IMR-90 (cell line): ENCODE data around the gene CNTN4. TPM values are rescaled to one million over a fixed set of nuclear protein-coding genes. Genes with fewer than 3 reads are reported as not detected.

Experiments used
- ATAC-seq: fragments of 200-7000 bp; cut with Tn5 transposase; 2 replicates; pipeline ENCODE4 v1.9.1; 2020; ENCODE audit warnings: low read depth, mild to moderate bottlenecking, moderate library complexity
- BruUV-seq: library from RNA; stranded (reverse); fragments of 400-500 nt; replicated peaks from 2 replicates; lab custom pipeline; 2021; lab: Mats Ljungman, UMichigan
- CTCF ChIA-PET: fragments of 300-600 bp; formaldehyde crosslinking; extraction: SDS; loops from one replicate; lab custom pipeline; 2021; ENCODE audit warnings: antibody characterized with exemption; lab: Yijun Ruan, JAX
- POLR2A ChIA-PET: fragments of 300-600 bp; sonication (Branson Sonifier 250); formaldehyde crosslinking; loops from one replicate; lab custom pipeline; 2022; ENCODE audit warnings: antibody characterized with exemption; ENCODE audit not compliant: unreplicated experiment; lab: Charles Lee
- DNase-seq: peaks from one replicate; pipeline ENCODE4 v3.0.0; 2013
- H2AFZ ChIP-seq: replicated peaks from 2 replicates; pipeline ENCODE3; 2013; ENCODE audit warnings: low read length, mild to moderate bottlenecking; ENCODE audit not compliant: poor library complexity
- H2AK5ac ChIP-seq: 2 replicates; pipeline ENCODE4 v1.6.1; 2013; ENCODE audit warnings: low read depth, low read length, inconsistent platforms
- H2AK9ac ChIP-seq: replicated peaks from 2 replicates; pipeline ENCODE3; 2013; ENCODE audit warnings: mild to moderate bottlenecking, low read depth, low read length, moderate library complexity; ENCODE audit not compliant: poor library complexity
- H2BK120ac ChIP-seq: 2 replicates; pipeline ENCODE4 v1.6.1; 2013; ENCODE audit warnings: low read depth, low read length, inconsistent platforms
- H2BK15ac ChIP-seq: 3 replicates; pipeline ENCODE4 v1.6.1; 2013; ENCODE audit warnings: low read depth, low read length, inconsistent platforms
- H2BK20ac ChIP-seq: 2 replicates; pipeline ENCODE4 v1.6.1; 2013; ENCODE audit warnings: low read depth, mild to moderate bottlenecking, inconsistent platforms, low read length, moderate library complexity
- H2BK5ac ChIP-seq: 2 replicates; pipeline ENCODE4 v1.6.1; 2013; ENCODE audit warnings: mild to moderate bottlenecking, low read depth, low read length, inconsistent platforms; ENCODE audit not compliant: poor library complexity, severe bottlenecking
- H3K14ac ChIP-seq: replicated peaks from 2 replicates; pipeline ENCODE4 v1.6.1; 2013; ENCODE audit warnings: low read depth, low read length, inconsistent platforms
- H3K18ac ChIP-seq: 2 replicates; pipeline ENCODE4 v1.6.1; 2013; ENCODE audit warnings: low read depth, low read length, control low read depth
- H3K23ac ChIP-seq: 2 replicates; pipeline ENCODE4 v1.6.1; 2013; ENCODE audit warnings: low read depth, low read length, inconsistent platforms
- H3K27ac ChIP-seq: 2 replicates; pipeline ENCODE4 v1.5.1; 2013; ENCODE audit warnings: mild to moderate bottlenecking, control low read depth, low read length; ENCODE audit not compliant: insufficient read depth
- H3K27me3 ChIP-seq: 2 replicates; pipeline ENCODE4 v1.6.1; 2013; ENCODE audit warnings: low read length; ENCODE audit not compliant: control insufficient read depth, insufficient read depth
- H3K36me3 ChIP-seq: 2 replicates; pipeline ENCODE4 v1.6.1; 2013; ENCODE audit warnings: low read length, mixed read lengths; ENCODE audit not compliant: control insufficient read depth, insufficient read depth
- H3K4ac ChIP-seq: 2 replicates; pipeline ENCODE4 v1.6.1; 2013; ENCODE audit warnings: low read depth, low read length, inconsistent platforms
- H3K4me1 ChIP-seq: 2 replicates; pipeline ENCODE4 v1.6.1; 2013; ENCODE audit warnings: low read length, mixed read lengths; ENCODE audit not compliant: control insufficient read depth, insufficient read depth
- H3K4me2 ChIP-seq: 2 replicates; pipeline ENCODE4 v1.6.1; 2013; ENCODE audit warnings: low read depth, mild to moderate bottlenecking, control low read depth, low read length, moderate library complexity
- H3K4me3 ChIP-seq: 2 replicates; pipeline ENCODE4 v1.5.1; 2013; ENCODE audit warnings: low read depth, mild to moderate bottlenecking, control low read depth, low read length, moderate library complexity; ENCODE audit not compliant: insufficient read depth
- H3K56ac ChIP-seq: 2 replicates; pipeline ENCODE4 v1.6.1; 2013; ENCODE audit warnings: low read length, inconsistent platforms; ENCODE audit not compliant: insufficient read depth; ENCODE audit errors: extremely low read depth
- H3K79me1 ChIP-seq, 2 experiments: 2 replicates each; pipeline ENCODE4 v1.6.1; 2013; ENCODE audit warnings: low read length in 2 of 2, inconsistent platforms in 1 of 2, low read depth in 1 of 2
- H3K9ac ChIP-seq: 2 replicates; pipeline ENCODE4 v1.6.1; 2013; ENCODE audit warnings: low read depth, low read length, control low read depth
- H3K9me1 ChIP-seq: 2 replicates; pipeline ENCODE4 v1.6.1; 2013; ENCODE audit warnings: low read length, inconsistent platforms; ENCODE audit not compliant: insufficient read depth
- H3K9me3 ChIP-seq: 2 replicates; pipeline ENCODE4 v1.6.1; 2013; ENCODE audit warnings: low read length; ENCODE audit not compliant: control insufficient read depth, insufficient read depth
- H4K20me1 ChIP-seq: 2 replicates; pipeline ENCODE4 v1.6.1; 2013; ENCODE audit warnings: low read length, inconsistent platforms; ENCODE audit not compliant: insufficient read depth
- H4K5ac ChIP-seq: 2 replicates; pipeline ENCODE4 v1.6.1; 2013; ENCODE audit warnings: mild to moderate bottlenecking, low read depth, low read length, control low read depth
- H4K8ac ChIP-seq, 2 experiments: 2 replicates each; pipeline ENCODE4 v1.6.1; 2013; ENCODE audit warnings: low read depth in 2 of 2, low read length in 2 of 2, control low read depth in 1 of 2, inconsistent platforms in 1 of 2
- H4K91ac ChIP-seq: 2 replicates; pipeline ENCODE4 v1.6.1; 2013; ENCODE audit warnings: low read depth, low read length, inconsistent platforms; ENCODE audit not compliant: insufficient read depth
- BHLHE40 ChIP-seq: fragments of 150-350 bp; IDR thresholded peaks from 2 replicates; pipeline ENCODE4 v1.6.1; 2016; ENCODE audit warnings: mild to moderate bottlenecking, low read depth, low read length
- CEBPB ChIP-seq: IDR thresholded peaks from 2 replicates; pipeline ENCODE4 v1.6.1; 2012; ENCODE audit warnings: low read depth, low read length, improper control_type of control experiment
- CHD1 ChIP-seq: IDR thresholded peaks from 2 replicates; pipeline ENCODE4 v1.6.1; 2012; ENCODE audit warnings: low read depth, low read length, improper control_type of control experiment
- CTCF ChIP-seq: conservative IDR thresholded peaks from 2 replicates; pipeline ENCODE4 v1.5.1; 2012; ENCODE audit warnings: mild to moderate bottlenecking, low read depth, low read length, improper control_type of control experiment
- ELK1 ChIP-seq: fragments of 150-350 bp; IDR thresholded peaks from 2 replicates; pipeline ENCODE4 v1.6.1; 2016; ENCODE audit warnings: low read depth, mild to moderate bottlenecking, low read length, moderate library complexity, borderline replicate concordance
- FOS ChIP-seq: fragments of 150-350 bp; IDR thresholded peaks from 2 replicates; pipeline ENCODE4 v1.6.1; 2016; ENCODE audit warnings: low read depth, low read length
- MAFK ChIP-seq: IDR thresholded peaks from 2 replicates; pipeline ENCODE4 v1.6.1; 2012; ENCODE audit warnings: low read depth, low read length, improper control_type of control experiment
- MAZ ChIP-seq: IDR thresholded peaks from 2 replicates; pipeline ENCODE4 v1.6.1; 2012; ENCODE audit warnings: low read depth, mild to moderate bottlenecking, low read length, improper control_type of control experiment, moderate library complexity, borderline replicate concordance
- MXI1 ChIP-seq: IDR thresholded peaks from 2 replicates; pipeline ENCODE4 v1.6.1; 2012; ENCODE audit warnings: low read depth, mild to moderate bottlenecking, low read length, moderate library complexity, borderline replicate concordance
- NFE2L2 ChIP-seq: fragments of 150-350 bp; IDR thresholded peaks from 2 replicates; pipeline ENCODE4 v1.6.1; 2016; ENCODE audit warnings: low read depth, mild to moderate bottlenecking, low read length
- POLR2A ChIP-seq: IDR thresholded peaks from 2 replicates; pipeline ENCODE4 v1.6.1; 2012; ENCODE audit warnings: mild to moderate bottlenecking, low read depth, low read length
- RAD21 ChIP-seq: IDR thresholded peaks from 2 replicates; pipeline ENCODE4 v1.6.1; 2012; ENCODE audit warnings: low read length, improper control_type of control experiment
- RCOR1 ChIP-seq: IDR thresholded peaks from 2 replicates; pipeline ENCODE4 v1.6.1; 2012; ENCODE audit warnings: mild to moderate bottlenecking, low read length, improper control_type of control experiment; ENCODE audit not compliant: insufficient replicate concordance
- RFX5 ChIP-seq: IDR thresholded peaks from 2 replicates; pipeline ENCODE4 v1.8.0; 2012; ENCODE audit warnings: low read depth, mild to moderate bottlenecking, low read length, moderate library complexity
- SMC3 ChIP-seq: fragments of 150-350 bp; IDR thresholded peaks from 2 replicates; pipeline ENCODE4 v1.6.1; 2016; ENCODE audit warnings: low read depth, mild to moderate bottlenecking, antibody characterized with exemption, low read length, moderate library complexity
- USF2 ChIP-seq: fragments of 150-350 bp; IDR thresholded peaks from 2 replicates; pipeline ENCODE4 v1.6.1; 2017; ENCODE audit warnings: mild to moderate bottlenecking, antibody characterized with exemption, low read length, low read depth
- WGBS, 2 experiments: methylation state at CpG; one replicate each; pipeline versions ENCODE4 v1.1.5 to v1.1.7; 2013; ENCODE audit warnings: missing lambda C conversion rate in 2 of 2; ENCODE audit not compliant: insufficient read length in 1 of 2; ENCODE audit errors: extremely low coverage in 2 of 2; 5-methylcytosine and 5-hydroxymethylcytosine counted together
- dilution Hi-C: fragments of 300-500 bp; cut with HindIII; formaldehyde crosslinking; loops from one replicate; pipeline ENCODE4 v1.14.3; 2018; ENCODE audit warnings: low sequenced_read_pairs; ENCODE audit not compliant: unreplicated experiment
- in situ Hi-C: fragments of 300-500 bp; cut with MboI; formaldehyde crosslinking; loops from 3 replicates; pipeline ENCODE4 v1.14.3; 2019; ENCODE audit warnings: low sequenced_read_pairs, inconsistent platforms, mixed read lengths
- intact Hi-C: fragments of 100-400 bp; cut with micrococcal nuclease; formaldehyde crosslinking; loops from 2 replicates; pipeline ENCODE4 v1.10.0; 2022
- polyA plus RNA-seq, 3 experiments: library from polyadenylated mRNA; depleted of rRNA; stranded (reverse); fragments of >200 nt; gene quantifications; 2 replicates each; pipeline ENCODE4 v1.2.3, GENCODE V29; 2012; ENCODE audit warnings: low replicate concordance in 1 of 3
- total RNA-seq: library from RNA; depleted of rRNA; stranded (reverse); fragments of >200 nt; gene quantifications from 2 replicates; pipeline ENCODE4 v1.2.3, GENCODE V29; 2012

The CNTN4 gene
- total and polyA plus RNA-seq, 2 of the 4 experiments (the other 2 are of a cell fraction) = under 0.01 TPM; not detected in 1

- Histone ChIP-seq H3K4me3 (no peak overlapping the region), H3K36me3 (no peaks in the 10 kb centered on the region)
These were observed 490.8 kb downstream of the CNTN4 start for GRCh38 chr3:2589336-2589969.

More at GRCh38 chr3:2589336-2589969, 490.8 kb downstream of the CNTN4 start:
- H3K9me1 ChIP-seq = no peaks in the 10 kb centered on the region
- POLR2A ChIA-PET = no interaction called here
- H3K4me1 ChIP-seq = no peaks in the 10 kb centered on the region
- H3K9me3 ChIP-seq = no peaks in the 10 kb centered on the region
- no peak overlapping the region for H3K18ac ChIP-seq
- H4K8ac ChIP-seq = no peak overlapping the region
- dilution Hi-C loops = no loop called here
- no peak overlapping the region for H2AK9ac ChIP-seq
- no peak overlapping the region for H4K5ac ChIP-seq
- H3K27me3 ChIP-seq = no peaks in the 10 kb centered on the region
- no TSS peak for BruUV-seq
- no peak overlapping the region for H2BK15ac ChIP-seq
- no peak for TF ChIP-seq ELK1
- TF ChIP-seq NFE2L2 = no peak
- TF ChIP-seq FOS = no peak
- TF ChIP-seq RFX5 = no peak
- TF ChIP-seq CTCF = no peak
- TF ChIP-seq MXI1 = no peak
- TF ChIP-seq USF2 = no peak
- TF ChIP-seq POLR2A = no peak
- TF ChIP-seq SMC3 = no peak
- no peak for TF ChIP-seq CEBPB
- TF ChIP-seq RAD21 = no peak
- no peak for TF ChIP-seq CHD1
- no peak for TF ChIP-seq MAFK
- no peak for TF ChIP-seq BHLHE40
- TF ChIP-seq MAZ = no peak
- no peak for TF ChIP-seq RCOR1
- WGBS, 2 experiments = 47% methylated on average over 2 of the region's 6 CpGs; no CpG with 5 or more reads in 1 of the 2 experiments
- in situ Hi-C loops = no loop called here
- H3K9ac ChIP-seq = no peak overlapping the region
- no peak overlapping the region for H3K27ac ChIP-seq
- no peak overlapping the region for H2AK5ac ChIP-seq
- no peak overlapping the region for H3K4me2 ChIP-seq
- no peak overlapping the region for H3K23ac ChIP-seq
- H3K4ac ChIP-seq = no peak overlapping the region
- CTCF ChIA-PET = no interaction called here
- H2BK5ac ChIP-seq = no peak overlapping the region
- H2BK20ac ChIP-seq = no peak overlapping the region
- H3K56ac ChIP-seq = no peak overlapping the region
- intact Hi-C loops = no loop called here
- no peaks in the 10 kb centered on the region for H4K20me1 ChIP-seq
- H3K79me1 ChIP-seq = no peaks in the 10 kb centered on the region
- H2AFZ ChIP-seq = peak overlapping the region; percentile 56
- no peak for DNase-seq
- no peak overlapping the region for H2BK120ac ChIP-seq
- H4K91ac ChIP-seq = no peak overlapping the region
- ATAC-seq = no peak
- H3K14ac ChIP-seq = no peak overlapping the region
